Hematopoietic multipotent progenitor cell treated with erythropoietin and hydrocortisone succinate and interleukin-3 and kit ligand, for 8 days (in vitro differentiated cells): ENCODE data around the gene KLHL35.

Source experiments
- DNase-seq: peaks from one replicate; pipeline ENCODE4 v3.0.0-alpha.2; 2015

Gene KLHL35

GRCh38 chr11:75432911-75433321 lies at the start of gene KLHL35:
TSS of gene KLHL35 (minus strand) at chr11:75433203. CDS start at chr11:75430629, 2,574 bp downstream.
- no peak for DNase-seq

- no peak for DNase-seq
Measured at GRCh38 chr11:75481922-75482606, 49.1 kb upstream of the KLHL35 start.

GRCh38 chr11:75481223-75481921 lies 48.4 kb upstream of the KLHL35 start:
- no peak for DNase-seq

GRCh38 chr11:75480185-75481175 lies 47.5 kb upstream of the KLHL35 start:
- peak; percentile 83 for DNase-seq

- DNase-seq, result no peak
Measured at GRCh38 chr11:75479597-75480145, 46.7 kb upstream of the KLHL35 start.

- peak; percentile 46 for DNase-seq
Measured at GRCh38 chr11:75478783-75479596, 46.0 kb upstream of the KLHL35 start.

- no peak for DNase-seq
Measured at GRCh38 chr11:75477614-75477935, 44.6 kb upstream of the KLHL35 start.

GRCh38 chr11:75476739-75477613 lies 44.0 kb upstream of the KLHL35 start:
- peak; percentile 10 for DNase-seq

GRCh38 chr11:75475767-75476650 lies 43.0 kb upstream of the KLHL35 start:
- peak; percentile 87 for DNase-seq

GRCh38 chr11:75474878-75475766 lies 42.1 kb upstream of the KLHL35 start:
- peak; percentile 64 for DNase-seq

- peak; percentile 25 for DNase-seq
Measured at GRCh38 chr11:75474240-75474639, 41.2 kb upstream of the KLHL35 start.

GRCh38 chr11:75473684-75474083 lies 40.7 kb upstream of the KLHL35 start:
- no peak for DNase-seq

- no peak for DNase-seq
Measured at GRCh38 chr11:75472081-75472732, 39.2 kb upstream of the KLHL35 start.

- DNase-seq, result no peak
Measured at GRCh38 chr11:75471176-75471973, 38.4 kb upstream of the KLHL35 start.

- no peak for DNase-seq
Measured at GRCh38 chr11:75470476-75471080, 37.6 kb upstream of the KLHL35 start.

GRCh38 chr11:75469785-75470405 lies 36.9 kb upstream of the KLHL35 start:
- no peak for DNase-seq
